Liver (tissue), 9 donors: ENCODE measurements around the gene LPAR1. TPM values are rescaled to one million over a fixed set of nuclear protein-coding genes. Genes with fewer than 3 reads are reported as not detected.

Experiments
- DNase-seq: peaks from one replicate; pipeline ENCODE4 v3.0.0-alpha.2; 2017; ENCODE audit warnings: low spot score
- H3K27ac ChIP-seq, 2 donors: one replicate each; pipeline ENCODE4 v1.7.0; 2013; ENCODE audit warnings: inconsistent platforms in 2 of 2, low read length in 2 of 2, control low read depth in 1 of 2, low read depth in 1 of 2, mild to moderate bottlenecking in 1 of 2
- H3K27me3 ChIP-seq, 4 donors: one replicate each; pipeline versions ENCODE4 v1.6.1 to v1.7.0; 2013; ENCODE audit warnings: low read length in 3 of 4, inconsistent platforms in 1 of 4, mild to moderate bottlenecking in 1 of 4, moderate library complexity in 1 of 4; ENCODE audit not compliant: control insufficient read depth in 4 of 4, insufficient read depth in 4 of 4
- H3K36me3 ChIP-seq, 4 donors: one replicate each; pipeline versions ENCODE4 v1.6.1 to v1.7.0; 2013; ENCODE audit warnings: low read length in 3 of 4, mild to moderate bottlenecking in 3 of 4, low read depth in 1 of 4, moderate library complexity in 1 of 4; ENCODE audit not compliant: control insufficient read depth in 4 of 4, insufficient read depth in 3 of 4
- H3K4me1 ChIP-seq, 4 donors: one replicate each; pipeline versions ENCODE4 v1.6.1 to v1.7.0; 2013; ENCODE audit warnings: low read length in 3 of 4, mild to moderate bottlenecking in 3 of 4, moderate library complexity in 1 of 4; ENCODE audit not compliant: control insufficient read depth in 4 of 4, insufficient read depth in 4 of 4
- H3K4me3 ChIP-seq, 3 donors: one replicate each; pipeline versions ENCODE4 v1.6.1 to v1.7.0; 2013; ENCODE audit warnings: low read length in 3 of 3, control low read depth in 1 of 3, low read depth in 1 of 3, mild to moderate bottlenecking in 1 of 3
- H3K9ac ChIP-seq, 2 donors: one replicate each; pipeline ENCODE4 v1.7.0; 2013; ENCODE audit warnings: low read length in 2 of 2, mild to moderate bottlenecking in 2 of 2, moderate library complexity in 2 of 2, control low read depth in 1 of 2, low read depth in 1 of 2
- H3K9me3 ChIP-seq, 4 donors: one replicate each; pipeline versions ENCODE4 v1.6.1 to v1.7.0; 2013; ENCODE audit warnings: low read length in 3 of 4; ENCODE audit not compliant: control insufficient read depth in 4 of 4
- CTCF ChIP-seq: fragments of 150-350 bp; IDR thresholded peaks from 2 replicates; pipeline ENCODE4 v1.5.1; 2017; ENCODE audit warnings: improper control_type of control experiment, low read depth, low read length; ENCODE audit not compliant: missing input control
- EGR1 ChIP-seq, 2 donors: IDR thresholded peaks; 2 replicates each; pipeline ENCODE4 v1.6.1; 2016 to 2018; ENCODE audit warnings: antibody characterized with exemption in 2 of 2, low read depth in 2 of 2
- FOXA2 ChIP-seq: IDR thresholded peaks from 2 replicates; pipeline ENCODE4 v1.6.1; 2016; ENCODE audit warnings: antibody characterized with exemption
- GABPA ChIP-seq, 2 donors: IDR thresholded peaks in 1 of 2; conservative IDR thresholded peaks in 1 of 2; 2 replicates each; pipeline ENCODE4 v1.6.1; 2016; ENCODE audit warnings: antibody characterized with exemption in 2 of 2, mild to moderate bottlenecking in 1 of 2, moderate library complexity in 1 of 2
- HNF4A ChIP-seq, 2 donors: conservative IDR thresholded peaks; 2 replicates each; pipeline ENCODE4 v1.6.1; 2016; ENCODE audit warnings: antibody characterized with exemption in 2 of 2, mild to moderate bottlenecking in 2 of 2
- HNF4G ChIP-seq: IDR thresholded peaks from 2 replicates; pipeline ENCODE4 v1.6.1; 2016; ENCODE audit warnings: antibody characterized with exemption
- JUND ChIP-seq, 2 donors: IDR thresholded peaks; 2 replicates each; pipeline ENCODE4 v1.6.1; 2016; ENCODE audit warnings: antibody characterized with exemption in 2 of 2
- NR2F2 ChIP-seq: IDR thresholded peaks from 2 replicates; pipeline ENCODE4 v1.6.1; 2016; ENCODE audit warnings: antibody characterized with exemption
- RAD21 ChIP-seq, 2 donors: IDR thresholded peaks; 2 replicates each; pipeline ENCODE4 v1.6.1; 2016; ENCODE audit warnings: antibody characterized with exemption in 2 of 2, mild to moderate bottlenecking in 2 of 2
- REST ChIP-seq: IDR thresholded peaks from 2 replicates; pipeline ENCODE4 v1.6.1; 2016; ENCODE audit warnings: antibody characterized with exemption, mild to moderate bottlenecking
- SP1 ChIP-seq: IDR thresholded peaks from 2 replicates; pipeline ENCODE4 v1.6.1; 2018; ENCODE audit warnings: antibody characterized with exemption, mild to moderate bottlenecking
- TAF1 ChIP-seq: conservative IDR thresholded peaks from 2 replicates; pipeline ENCODE4 v1.6.1; 2016; ENCODE audit warnings: antibody characterized with exemption, mild to moderate bottlenecking
- ZBTB33 ChIP-seq: IDR thresholded peaks from 2 replicates; pipeline ENCODE4 v1.6.1; 2016; ENCODE audit warnings: antibody characterized with exemption
- WGBS: extraction: QIAGEN DNeasy Blood & Tissue Kit; methylation state at CpG from one replicate; pipeline ENCODE4 v1.1.7; 2013; 5-methylcytosine and 5-hydroxymethylcytosine counted together
- polyA plus RNA-seq, 2 donors: library from polyadenylated mRNA; stranded (reverse) in 1 of 2; unstranded in 1 of 2; fragments of 200-250 nt in 1 of 2; fragments of >200 nt in 1 of 2; fragmentation: Nextera tagmentation in 1 of 2; extraction: Ambion mirVana in 1 of 2; gene quantifications; one replicate each; pipeline versions ENCODE4 v1.2.1 to v1.2.3, GENCODE V29; 2013 to 2015
- total RNA-seq, 2 donors: library from RNA; depleted of rRNA; stranded (reverse); fragments of >200 nt; gene quantifications; one replicate each; pipeline ENCODE4 v1.2.3, GENCODE V29; 2014
- TF ChIP-seq, protein P1 (sequence below): IDR thresholded peaks from 2 replicates; pipeline ENCODE4 v1.6.1; 2016; ENCODE audit warnings: antibody characterized with exemption
- TF ChIP-seq, protein P2 (sequence below): IDR thresholded peaks from 2 replicates; pipeline ENCODE4 v1.6.1; 2016; ENCODE audit warnings: antibody characterized with exemption
- donor health status: healthy.
- donor health status: healthy.
- donor health status: healthy.
- donor health status: healthy.
- donor health status: healthy.

LPAR1 gene
- total and polyA plus RNA-seq, 4 donors: 0.51 to 3.6 (median 1.1) TPM

GRCh38 chr9:111020594-111020993, 17.7 kb downstream of the LPAR1 start:
- WGBS: 56% methylated on average over 1 of the region's 1 CpG

DNA sequence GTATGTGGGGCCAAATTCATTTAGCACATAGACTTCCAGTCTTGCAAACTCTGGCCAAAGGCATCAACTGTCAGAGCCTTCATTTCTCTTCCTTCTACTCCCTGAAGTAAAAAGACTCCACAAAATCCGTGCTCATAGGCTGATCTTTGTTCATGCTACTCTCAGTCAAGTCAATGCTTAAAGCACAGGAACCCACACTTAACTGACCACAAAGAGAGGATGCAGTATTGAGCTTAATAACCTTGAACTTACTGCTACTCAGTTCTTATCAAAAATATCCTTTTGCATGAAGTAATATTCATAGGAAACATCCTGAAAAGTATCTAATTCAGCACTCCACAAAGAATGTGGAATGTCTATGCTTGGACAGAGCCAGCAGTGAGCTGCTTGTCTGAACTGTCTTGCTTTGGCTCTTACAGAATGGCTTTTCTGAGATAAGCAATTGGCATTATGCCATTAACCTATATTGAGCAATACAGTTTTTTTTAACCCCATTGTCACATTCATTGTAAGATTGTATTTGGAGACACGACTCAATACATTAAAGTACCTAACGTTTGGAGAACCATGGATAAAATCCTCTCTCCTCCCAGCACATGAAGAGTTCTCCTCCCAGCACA, 21.7 kb downstream of the LPAR1 start:
- no peak for DNase-seq
- 35% methylated on average over 3 of the region's 3 CpGs for WGBS
- Histone ChIP-seq H3K9me3 (no peaks in the 10 kb centered on the region), H3K9ac (no peak overlapping the region), H3K4me3 (no peak overlapping the region), H3K4me1 (no peaks in the 10 kb centered on the region), H3K27ac (no peak overlapping the region), H3K36me3 (no peaks in the 10 kb centered on the region), H3K27me3 (peaks cover 0 to 2% (median 0%) of the 10 kb centered on the region in 4 donors)
- no peak for TF ChIP-seq EGR1 (IDR thresholded peaks at IDR 0.05; ENCODE audit: low read depth in 2 of 2)

More at GRCh38 chr9:111020594-111020993, 17.7 kb downstream of the LPAR1 start:
- no peaks in the 10 kb centered on the region for H3K9me3 ChIP-seq
- TF ChIP-seq RAD21 (IDR thresholded peaks at IDR 0.05) (no peak), REST (no peak)
- no peak overlapping the region for H3K27ac ChIP-seq
- H3K4me3 ChIP-seq: no peak overlapping the region
- no peaks in the 10 kb centered on the region for H3K4me1 ChIP-seq
- H3K9ac ChIP-seq: no peak overlapping the region
- H3K27me3 ChIP-seq: no peaks in the 10 kb centered on the region
- H3K36me3 ChIP-seq: no peaks in the 10 kb centered on the region
- no peak for DNase-seq

- Histone ChIP-seq H3K9me3 (no peaks in the 10 kb centered on the region), H3K9ac (no peak overlapping the region), H3K36me3 (no peaks in the 10 kb centered on the region), H3K4me3 (no peak overlapping the region), H3K4me1 (no peaks in the 10 kb centered on the region), H3K27ac (no peak overlapping the region), H3K27me3 (peaks cover 0 to 2% (median 0%) of the 10 kb centered on the region in 4 donors)
- TF ChIP-seq NR2F2 (no peak), HNF4G (no peak), GABPA (IDR thresholded peaks at IDR 0.05 in 1 of 2, conservative IDR thresholded peaks at IDR 0.05 in 1 of 2) (no peak), ZBTB33 (no peak), REST (no peak), FOXA2 (no peak), EGR1 (IDR thresholded peaks at IDR 0.05; ENCODE audit: low read depth in 2 of 2) (no peak), SP1 (no peak), RAD21 (IDR thresholded peaks at IDR 0.05) (no peak), JUND (IDR thresholded peaks at IDR 0.05) (no peak), CTCF (no peak), TAF1 (no peak), HNF4A (conservative IDR thresholded peaks at IDR 0.05) (no peak)
- TF ChIP-seq, protein P1, sequence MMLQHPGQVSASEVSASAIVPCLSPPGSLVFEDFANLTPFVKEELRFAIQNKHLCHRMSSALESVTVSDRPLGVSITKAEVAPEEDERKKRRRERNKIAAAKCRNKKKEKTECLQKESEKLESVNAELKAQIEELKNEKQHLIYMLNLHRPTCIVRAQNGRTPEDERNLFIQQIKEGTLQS: no peak
- TF ChIP-seq, protein P2, sequence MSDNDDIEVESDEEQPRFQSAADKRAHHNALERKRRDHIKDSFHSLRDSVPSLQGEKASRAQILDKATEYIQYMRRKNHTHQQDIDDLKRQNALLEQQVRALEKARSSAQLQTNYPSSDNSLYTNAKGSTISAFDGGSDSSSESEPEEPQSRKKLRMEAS: no peak
- no peak for DNase-seq
- 49% methylated on average over 1 of the region's 1 CpG for WGBS
Measured at GRCh38 chr9:111016016-111016415, 22.3 kb downstream of the LPAR1 start.
